Adrenal gland (tissue), 5 donors: ENCODE measurements around the gene KCNAB1.

Experiments used
- POLR2A ChIP-seq, 2 donors: fragments of 450-650 bp; IDR thresholded peaks; one replicate each; pipeline ENCODE4 v1.6.1; 2017; ENCODE audit warnings: antibody characterized with exemption in 2 of 2, mild to moderate bottlenecking in 2 of 2, moderate library complexity in 1 of 2
- TF ChIP-seq, protein P1 (sequence below), 6 experiments: fragments of 450-650 bp in 4 of 6; fragments of 200-600 bp in 2 of 6; sonication (generic) in 1 of 6; IDR thresholded peaks; 1 replicate in 5 of 6; 2 replicates in 1 of 6; pipeline versions ENCODE4 v1.5.1 to v1.8.0; 2016 to 2021; ENCODE audit warnings: antibody characterized with exemption in 6 of 6, mild to moderate bottlenecking in 2 of 6, moderate library complexity in 1 of 6
- donor health status: DM: no; HTN: no; CAD: no.

DNA sequence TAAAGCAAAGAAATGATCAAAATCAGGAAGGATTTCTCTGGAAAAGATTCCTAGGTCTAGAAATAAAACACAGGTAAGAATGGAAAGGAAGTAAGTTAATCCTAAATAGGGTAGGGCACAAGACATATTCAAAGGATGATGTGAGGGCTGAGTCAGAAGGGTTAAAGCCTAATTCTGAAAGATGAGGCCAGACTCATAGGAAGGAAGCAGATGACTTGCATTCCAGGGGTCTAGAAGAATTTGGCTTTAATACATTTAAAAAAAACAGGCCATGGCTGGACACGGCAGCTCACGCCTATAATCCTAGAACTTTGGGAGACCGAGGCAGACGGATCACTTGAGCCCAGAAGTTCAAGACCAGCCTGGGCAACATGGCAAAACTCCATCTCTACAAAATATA, 431.4 kb downstream of the KCNAB1 start:
- TF ChIP-seq, protein P1, sequence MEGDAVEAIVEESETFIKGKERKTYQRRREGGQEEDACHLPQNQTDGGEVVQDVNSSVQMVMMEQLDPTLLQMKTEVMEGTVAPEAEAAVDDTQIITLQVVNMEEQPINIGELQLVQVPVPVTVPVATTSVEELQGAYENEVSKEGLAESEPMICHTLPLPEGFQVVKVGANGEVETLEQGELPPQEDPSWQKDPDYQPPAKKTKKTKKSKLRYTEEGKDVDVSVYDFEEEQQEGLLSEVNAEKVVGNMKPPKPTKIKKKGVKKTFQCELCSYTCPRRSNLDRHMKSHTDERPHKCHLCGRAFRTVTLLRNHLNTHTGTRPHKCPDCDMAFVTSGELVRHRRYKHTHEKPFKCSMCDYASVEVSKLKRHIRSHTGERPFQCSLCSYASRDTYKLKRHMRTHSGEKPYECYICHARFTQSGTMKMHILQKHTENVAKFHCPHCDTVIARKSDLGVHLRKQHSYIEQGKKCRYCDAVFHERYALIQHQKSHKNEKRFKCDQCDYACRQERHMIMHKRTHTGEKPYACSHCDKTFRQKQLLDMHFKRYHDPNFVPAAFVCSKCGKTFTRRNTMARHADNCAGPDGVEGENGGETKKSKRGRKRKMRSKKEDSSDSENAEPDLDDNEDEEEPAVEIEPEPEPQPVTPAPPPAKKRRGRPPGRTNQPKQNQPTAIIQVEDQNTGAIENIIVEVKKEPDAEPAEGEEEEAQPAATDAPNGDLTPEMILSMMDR (IDR thresholded peaks at IDR 0.05), result no peak
- no peak for TF ChIP-seq POLR2A (IDR thresholded peaks at IDR 0.05)
